Spleen (tissue), 7 donors: ENCODE measurements around the gene RBM47.

Experiments used
- CTCF ChIP-seq, 11 experiments: fragments of 200-600 bp in 7 of 11; fragments of 450-650 bp in 4 of 11; sonication (generic) in 4 of 11; IDR thresholded peaks in 8 of 11; conservative IDR thresholded peaks in 3 of 11; 1 replicate in 7 of 11; 2 replicates in 4 of 11; pipeline versions ENCODE4 v1.4.0 to v1.8.0; 2016 to 2021; ENCODE audit warnings: antibody characterized with exemption in 11 of 11, inconsistent platforms in 4 of 11, mild to moderate bottlenecking in 1 of 11
- POLR2A ChIP-seq, 3 donors: fragments of 450-650 bp; IDR thresholded peaks; one replicate each; pipeline ENCODE4 v1.5.1; 2017; ENCODE audit warnings: antibody characterized with exemption in 3 of 3, mild to moderate bottlenecking in 1 of 3
- POLR2AphosphoS5 ChIP-seq, 3 donors: sonication (generic); formaldehyde crosslinking; IDR thresholded peaks; one replicate each; pipeline ENCODE4 v1.5.1; 2017; ENCODE audit warnings: antibody characterized with exemption in 3 of 3
- donor health status: DM: no; HTN: no; CAD: no; lungs with moderate emphysema.
- donor health status: DM: no; HTN: no; CAD: no.
- donor health status: DM: no; HTN: no; CAD: no.

- no peak for TF ChIP-seq POLR2A (IDR thresholded peaks at IDR 0.05)
- TF ChIP-seq CTCF (IDR thresholded peaks at IDR 0.05 in 8 of 11, conservative IDR thresholded peaks at IDR 0.05 in 3 of 11) = no peak
- peak in 1 of 3 donors; percentile 57 for TF ChIP-seq POLR2AphosphoS5 (IDR thresholded peaks at IDR 0.05)
Measured at GRCh38 chr4:40573593-40574311, 55.9 kb downstream of the RBM47 start.
